ENCODE measurements around the gene TAOK1. TPM values are rescaled to one million over a fixed set of nuclear protein-coding genes. Genes with fewer than 3 reads are reported as not detected.

TAOK1 gene
- total RNA-seq, 1 experiment from 2014 or later, result 56.3 TPM

DNA sequence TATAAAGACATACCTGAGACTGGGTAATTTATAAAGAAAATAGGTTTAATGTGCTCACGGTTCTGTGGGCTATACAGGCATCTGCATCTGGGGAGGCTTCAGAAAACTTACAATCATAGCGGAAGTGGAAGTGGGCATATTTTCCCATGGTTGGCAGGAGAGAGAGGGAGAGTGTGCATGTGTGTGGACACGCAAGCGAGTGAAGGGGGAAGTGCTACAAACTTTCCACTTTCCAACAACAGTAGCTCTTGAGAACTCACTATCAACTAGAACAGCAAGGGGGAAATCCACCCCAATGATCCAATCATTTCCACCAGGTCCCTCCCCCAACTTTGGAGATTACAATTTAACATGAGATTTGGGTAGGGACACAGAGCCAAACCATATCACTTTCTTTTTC is 11.1 kb downstream of the TAOK1 start:
- Histone ChIP-seq H3K36me3 (ENCODE audit: control insufficient read depth in 1 of 2, insufficient read depth in 2 of 2, low read length in 2 of 2) (peaks cover 5 to 7% of the 10 kb centered on the region in 2 experiments; a peak in 2 of 4 replicates), H3K79me2 (ENCODE audit: insufficient read depth, low read length) (peaks cover 93% of the 10 kb centered on the region), H3K9me3 (ENCODE audit: control insufficient read depth in 1 of 2, insufficient read depth in 1 of 2, low read depth in 1 of 2, low read length in 2 of 2) (no peaks in the 10 kb centered on the region), H2AFZ (ENCODE audit: low read depth, low read length, poor library complexity, severe bottlenecking) (no peak overlapping the region), H4K20me1 (ENCODE audit: insufficient read depth) (peaks cover 2% of the 10 kb centered on the region; the same call in 1 of the 2 replicates), H3K4me2 (ENCODE audit: low read length) (no peak overlapping the region), H3K27me3 (ENCODE audit: insufficient read depth, low read length) (no peaks in the 10 kb centered on the region), H3K9me2 (ENCODE audit: insufficient read depth) (no peaks in the 10 kb centered on the region), H3K4me1 (ENCODE audit: control insufficient read depth in 1 of 2, insufficient read depth in 2 of 2, low read length in 2 of 2) (no peaks in the 10 kb centered on the region), H3K27ac (ENCODE audit: low read depth, low read length) (no peak overlapping the region), H3K4me3 (replicated peaks in 1 of 2; ENCODE audit: low read depth in 1 of 2, low read length in 2 of 2) (no peak overlapping the region), H3K9ac (ENCODE audit: low read length) (no peak overlapping the region)
- no TSS peak for BruUV-seq (replicated peaks)
- CTCF ChIA-PET, result no interaction called here
- DNase-seq (ENCODE audit: low read depth, low spot score) (no peak), ATAC-seq (no peak)
- RAD21 ChIA-PET (ENCODE audit: low non-redundant PET in 1 of 2, low total read pairs in 2 of 2, uncharacterized antibody in 2 of 2, unreplicated experiment in 2 of 2), result no interaction called here
- POLR2A ChIA-PET, result no interaction called here
- no peak for TF ChIP-seq EGR1 (IDR thresholded peaks at IDR 0.05; ENCODE audit: low read depth)
- intact Hi-C loops (cut with micrococcal nuclease), result no loop called here

DNA sequence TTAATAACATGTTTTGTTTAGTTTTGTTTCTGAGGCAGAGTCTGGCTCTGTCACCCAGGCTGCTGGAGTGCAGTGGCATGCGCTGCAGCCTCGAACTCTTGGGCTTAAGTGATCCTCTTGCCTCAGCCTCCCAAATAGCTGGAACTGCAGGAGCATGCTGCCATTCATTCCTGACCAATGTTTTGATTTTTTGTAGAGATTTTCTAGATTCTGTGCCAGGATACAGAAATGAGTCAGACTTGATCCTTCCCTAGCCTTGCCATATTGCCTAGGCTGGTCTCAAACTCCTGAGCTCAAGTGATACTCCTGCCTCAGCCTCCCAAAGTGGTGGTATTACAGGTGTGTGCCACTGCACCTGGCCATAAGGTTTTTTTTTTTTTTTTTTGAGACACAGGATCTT is 17.7 kb downstream of the TAOK1 start:
- H4K20me1 ChIP-seq (ENCODE audit: insufficient read depth), result peaks cover 4% of the 10 kb centered on the region; the same call in 1 of the 2 replicates
- CTCF ChIA-PET, result no interaction called here
- peaks cover 87% of the 10 kb centered on the region for H3K79me2 ChIP-seq (ENCODE audit: insufficient read depth, low read length)
- intact Hi-C loops (cut with micrococcal nuclease), result no loop called here
- DNase-seq (ENCODE audit: low read depth, low spot score) (no peak), ATAC-seq (no peak)
- H3K27me3 ChIP-seq (ENCODE audit: insufficient read depth, low read length), result no peaks in the 10 kb centered on the region
- H2AFZ ChIP-seq (ENCODE audit: low read depth, low read length, poor library complexity, severe bottlenecking), result no peak overlapping the region
- RAD21 ChIA-PET (ENCODE audit: low non-redundant PET in 1 of 2, low total read pairs in 2 of 2, uncharacterized antibody in 2 of 2, unreplicated experiment in 2 of 2), result interaction anchor here in 1 of 2 experiments (0.7 kb wide), 1 partner anchor 39 kb away, joined by 5 read pairs; no protein-coding TSS in a partner anchor
- BruUV-seq (replicated peaks), result no TSS peak
- H3K9me3 ChIP-seq (ENCODE audit: control insufficient read depth in 1 of 2, insufficient read depth in 1 of 2, low read depth in 1 of 2, low read length in 2 of 2), result no peaks in the 10 kb centered on the region
- H3K27ac ChIP-seq (ENCODE audit: low read depth, low read length), result no peak overlapping the region
- POLR2A ChIA-PET, result interaction anchor here (0.7 kb wide), 1 partner anchor 18 kb away, joined by 4 read pairs; the partner anchor contains the start of gene TAOK1
- no peak overlapping the region for H3K4me2 ChIP-seq (ENCODE audit: low read length)
- H3K9me2 ChIP-seq (ENCODE audit: insufficient read depth), result no peaks in the 10 kb centered on the region
- peaks cover 0 to 7% of the 10 kb centered on the region in 2 experiments; a peak in 1 of 4 replicates for H3K4me1 ChIP-seq (ENCODE audit: control insufficient read depth in 1 of 2, insufficient read depth in 2 of 2, low read length in 2 of 2)
- H3K4me3 ChIP-seq (replicated peaks in 1 of 2; ENCODE audit: low read depth in 1 of 2, low read length in 2 of 2), result no peak overlapping the region
- no peak overlapping the region for H3K9ac ChIP-seq (ENCODE audit: low read length)
- H3K36me3 ChIP-seq (ENCODE audit: control insufficient read depth in 1 of 2, insufficient read depth in 2 of 2, low read length in 2 of 2), result no peaks in the 10 kb centered on the region
- TF ChIP-seq ZNF274 (IDR thresholded peaks at IDR 0.05; ENCODE audit: low read depth, low read length) (no peak), CEBPB (IDR thresholded peaks at IDR 0.05; ENCODE audit: low read depth) (no peak), POLR2A (IDR thresholded peaks at IDR 0.05; ENCODE audit: borderline replicate concordance, extremely low read depth, insufficient read depth, insufficient read length) (no peak), ZFX (IDR thresholded peaks at IDR 0.05) (no peak), EGR1 (IDR thresholded peaks at IDR 0.05; ENCODE audit: low read depth) (no peak), EZH2phosphoT487 (IDR thresholded peaks at IDR 0.05; ENCODE audit: borderline replicate concordance) (no peak), YY1 (IDR thresholded peaks at IDR 0.05; ENCODE audit: extremely low read depth, insufficient replicate concordance, low read depth, low read length) (no peak), CTCF (IDR thresholded peaks at IDR 0.05 in 2 of 3, conservative IDR thresholded peaks at IDR 0.05 in 1 of 3; ENCODE audit: borderline replicate concordance in 1 of 3, insufficient read depth in 1 of 3, low read depth in 2 of 3, low read length in 2 of 3) (no peak), JUND (IDR thresholded peaks at IDR 0.05) (no peak)
- TF ChIP-seq, protein P1, sequence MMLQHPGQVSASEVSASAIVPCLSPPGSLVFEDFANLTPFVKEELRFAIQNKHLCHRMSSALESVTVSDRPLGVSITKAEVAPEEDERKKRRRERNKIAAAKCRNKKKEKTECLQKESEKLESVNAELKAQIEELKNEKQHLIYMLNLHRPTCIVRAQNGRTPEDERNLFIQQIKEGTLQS (IDR thresholded peaks at IDR 0.05), result no peak
- TF ChIP-seq, protein P2, sequence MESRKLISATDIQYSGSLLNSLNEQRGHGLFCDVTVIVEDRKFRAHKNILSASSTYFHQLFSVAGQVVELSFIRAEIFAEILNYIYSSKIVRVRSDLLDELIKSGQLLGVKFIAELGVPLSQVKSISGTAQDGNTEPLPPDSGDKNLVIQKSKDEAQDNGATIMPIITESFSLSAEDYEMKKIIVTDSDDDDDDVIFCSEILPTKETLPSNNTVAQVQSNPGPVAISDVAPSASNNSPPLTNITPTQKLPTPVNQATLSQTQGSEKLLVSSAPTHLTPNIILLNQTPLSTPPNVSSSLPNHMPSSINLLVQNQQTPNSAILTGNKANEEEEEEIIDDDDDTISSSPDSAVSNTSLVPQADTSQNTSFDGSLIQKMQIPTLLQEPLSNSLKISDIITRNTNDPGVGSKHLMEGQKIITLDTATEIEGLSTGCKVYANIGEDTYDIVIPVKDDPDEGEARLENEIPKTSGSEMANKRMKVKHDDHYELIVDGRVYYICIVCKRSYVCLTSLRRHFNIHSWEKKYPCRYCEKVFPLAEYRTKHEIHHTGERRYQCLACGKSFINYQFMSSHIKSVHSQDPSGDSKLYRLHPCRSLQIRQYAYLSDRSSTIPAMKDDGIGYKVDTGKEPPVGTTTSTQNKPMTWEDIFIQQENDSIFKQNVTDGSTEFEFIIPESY (IDR thresholded peaks at IDR 0.05; ENCODE audit: extremely low read depth, insufficient replicate concordance, low read length), result no peak
- TF ChIP-seq, protein P3, sequence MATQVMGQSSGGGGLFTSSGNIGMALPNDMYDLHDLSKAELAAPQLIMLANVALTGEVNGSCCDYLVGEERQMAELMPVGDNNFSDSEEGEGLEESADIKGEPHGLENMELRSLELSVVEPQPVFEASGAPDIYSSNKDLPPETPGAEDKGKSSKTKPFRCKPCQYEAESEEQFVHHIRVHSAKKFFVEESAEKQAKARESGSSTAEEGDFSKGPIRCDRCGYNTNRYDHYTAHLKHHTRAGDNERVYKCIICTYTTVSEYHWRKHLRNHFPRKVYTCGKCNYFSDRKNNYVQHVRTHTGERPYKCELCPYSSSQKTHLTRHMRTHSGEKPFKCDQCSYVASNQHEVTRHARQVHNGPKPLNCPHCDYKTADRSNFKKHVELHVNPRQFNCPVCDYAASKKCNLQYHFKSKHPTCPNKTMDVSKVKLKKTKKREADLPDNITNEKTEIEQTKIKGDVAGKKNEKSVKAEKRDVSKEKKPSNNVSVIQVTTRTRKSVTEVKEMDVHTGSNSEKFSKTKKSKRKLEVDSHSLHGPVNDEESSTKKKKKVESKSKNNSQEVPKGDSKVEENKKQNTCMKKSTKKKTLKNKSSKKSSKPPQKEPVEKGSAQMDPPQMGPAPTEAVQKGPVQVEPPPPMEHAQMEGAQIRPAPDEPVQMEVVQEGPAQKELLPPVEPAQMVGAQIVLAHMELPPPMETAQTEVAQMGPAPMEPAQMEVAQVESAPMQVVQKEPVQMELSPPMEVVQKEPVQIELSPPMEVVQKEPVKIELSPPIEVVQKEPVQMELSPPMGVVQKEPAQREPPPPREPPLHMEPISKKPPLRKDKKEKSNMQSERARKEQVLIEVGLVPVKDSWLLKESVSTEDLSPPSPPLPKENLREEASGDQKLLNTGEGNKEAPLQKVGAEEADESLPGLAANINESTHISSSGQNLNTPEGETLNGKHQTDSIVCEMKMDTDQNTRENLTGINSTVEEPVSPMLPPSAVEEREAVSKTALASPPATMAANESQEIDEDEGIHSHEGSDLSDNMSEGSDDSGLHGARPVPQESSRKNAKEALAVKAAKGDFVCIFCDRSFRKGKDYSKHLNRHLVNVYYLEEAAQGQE (IDR thresholded peaks at IDR 0.05; ENCODE audit: low read depth), result no peak

Data from HCT116 (cell line).